HepG2 (cell line): ENCODE measurements around the gene DOC2A. TPM values are rescaled to one million over a fixed set of nuclear protein-coding genes. Genes with fewer than 3 reads are reported as not detected.

Experiments
- CREB3 ChIP-seq: sonication (generic); formaldehyde crosslinking; IDR thresholded peaks from 2 replicates; pipeline ENCODE4 v1.5.0; 2020; ENCODE audit warnings: missing genetic modification reagents
- FOXA3 ChIP-seq: IDR thresholded peaks from 2 replicates; pipeline ENCODE4 v1.6.1; 2016; ENCODE audit warnings: missing genetic modification reagents, missing compliant biosample characterization
- GABPA ChIP-seq, 2 experiments: IDR thresholded peaks; 2 replicates each; pipeline ENCODE4 v1.6.1; 2011 to 2016; ENCODE audit warnings: low read depth in 2 of 2, low read length in 1 of 2, missing biosample characterization in 1 of 2, missing genetic modification characterization in 1 of 2
- MED1 ChIP-seq: sonication (generic); formaldehyde crosslinking; IDR thresholded peaks from 2 replicates; pipeline ENCODE4 v1.4.0; 2020; ENCODE audit warnings: missing genetic modification reagents
- PLSCR1 ChIP-seq: sonication (generic); formaldehyde crosslinking; IDR thresholded peaks from 2 replicates; pipeline ENCODE4 v1.5.0; 2020; ENCODE audit warnings: missing genetic modification reagents, mild to moderate bottlenecking, borderline replicate concordance
- POLR2A ChIP-seq, 2 experiments: IDR thresholded peaks; 2 replicates each; pipeline ENCODE4 v1.6.1; 2011; ENCODE audit warnings: low read depth in 2 of 2, low read length in 2 of 2, mild to moderate bottlenecking in 1 of 2, moderate library complexity in 1 of 2; ENCODE audit not compliant: insufficient read depth in 1 of 2
- SKI ChIP-seq: fragments of 450-650 bp; IDR thresholded peaks from one replicate; pipeline ENCODE4 v1.6.1; 2018; ENCODE audit warnings: mild to moderate bottlenecking; ENCODE audit not compliant: partially characterized antibody
- SMARCC2 ChIP-seq: fragments of 450-650 bp; IDR thresholded peaks from 2 replicates; pipeline ENCODE4 v1.6.1; 2017; ENCODE audit warnings: antibody characterized with exemption, mild to moderate bottlenecking
- ZFAT ChIP-seq: sonication (generic); formaldehyde crosslinking; conservative IDR thresholded peaks from 2 replicates; pipeline ENCODE4 v1.8.1; 2023; ENCODE audit warnings: missing genetic modification reagents, inconsistent platforms
- ZKSCAN5 ChIP-seq: sonication (generic); formaldehyde crosslinking; IDR thresholded peaks from 2 replicates; pipeline ENCODE4 v1.5.1; 2020; ENCODE audit warnings: mild to moderate bottlenecking, missing genetic modification reagents
- ZNF251 ChIP-seq: sonication (generic); formaldehyde crosslinking; IDR thresholded peaks from 2 replicates; pipeline ENCODE4 v1.9.0; 2021; ENCODE audit warnings: mild to moderate bottlenecking, missing genetic modification reagents
- ZNF260 ChIP-seq: sonication (generic); formaldehyde crosslinking; IDR thresholded peaks from 2 replicates; pipeline ENCODE4 v1.4.0; 2020; ENCODE audit warnings: missing genetic modification reagents, low read depth, mild to moderate bottlenecking, borderline replicate concordance
- ZNF350 ChIP-seq: sonication (generic); formaldehyde crosslinking; IDR thresholded peaks from 2 replicates; pipeline ENCODE4 v1.4.0; 2020; ENCODE audit warnings: mild to moderate bottlenecking, low read depth, missing genetic modification reagents, borderline replicate concordance
- ZNF543 ChIP-seq: sonication (generic); formaldehyde crosslinking; IDR thresholded peaks from 2 replicates; pipeline ENCODE4 v1.4.0; 2020; ENCODE audit warnings: mild to moderate bottlenecking, missing genetic modification reagents
- ZNF788 ChIP-seq: sonication (generic); formaldehyde crosslinking; IDR thresholded peaks from 2 replicates; pipeline ENCODE4 v1.5.0; 2020; ENCODE audit warnings: mild to moderate bottlenecking, missing genetic modification reagents, borderline replicate concordance
- ZNF792 ChIP-seq: IDR thresholded peaks from 2 replicates; pipeline ENCODE4 v1.6.1; 2016
- polyA plus RNA-seq, 8 experiments: library from polyadenylated mRNA; depleted of rRNA in 3 of 8; stranded (reverse) in 7 of 8; unstranded in 1 of 8; fragments of >200 nt; fragmentation: Illumina TruSeq in 4 of 8; extraction: Trizol in 4 of 8; gene quantifications; 2 replicates each; pipeline versions ENCODE4 v1.2.1 to v1.2.3, GENCODE V29; 2011 to 2016; ENCODE audit warnings: low read depth in 4 of 8, missing spikeins in 1 of 8, mixed read lengths in 1 of 8; ENCODE audit not compliant: insufficient read depth in 1 of 8
- total RNA-seq, 5 experiments: library from RNA; depleted of rRNA; stranded (reverse); fragments of >200 nt; fragmentation: Illumina TruSeq; extraction: Trizol; gene quantifications; 2 replicates each; pipeline ENCODE4 v1.2.3, GENCODE V29; 2016; ENCODE audit warnings: low read depth in 1 of 5
- TF ChIP-seq, protein P1 (sequence below): IDR thresholded peaks from 2 replicates; pipeline ENCODE4 v1.4.0; 2020; ENCODE audit warnings: mild to moderate bottlenecking, missing genetic modification reagents
- TF ChIP-seq, protein P2 (sequence below): sonication (generic); formaldehyde crosslinking; IDR thresholded peaks from 2 replicates; pipeline ENCODE4 v1.4.0; 2020; ENCODE audit warnings: mild to moderate bottlenecking, missing genetic modification reagents
- TF ChIP-seq, protein P3 (sequence below): sonication (generic); formaldehyde crosslinking; IDR thresholded peaks from 2 replicates; pipeline ENCODE4 v1.5.0; 2020; ENCODE audit warnings: missing genetic modification reagents

The DOC2A gene
- total and polyA plus RNA-seq, 2 of the 13 experiments (the other 11 are each of a cell fraction or from before 2014, with no cell fraction given): 0.15 to 0.55 TPM

- TF ChIP-seq CREB3 (CRISPR knock-in tag): no peak
- TF ChIP-seq ZNF350: peak; percentile 95
- TF ChIP-seq MED1 (CRISPR knock-in tag): peak; percentile 79
- TF ChIP-seq ZNF788 (CRISPR knock-in tag): peak; percentile 91; the same call in 1 of the 2 replicates
- no peak for TF ChIP-seq SMARCC2
- TF ChIP-seq, protein P1, sequence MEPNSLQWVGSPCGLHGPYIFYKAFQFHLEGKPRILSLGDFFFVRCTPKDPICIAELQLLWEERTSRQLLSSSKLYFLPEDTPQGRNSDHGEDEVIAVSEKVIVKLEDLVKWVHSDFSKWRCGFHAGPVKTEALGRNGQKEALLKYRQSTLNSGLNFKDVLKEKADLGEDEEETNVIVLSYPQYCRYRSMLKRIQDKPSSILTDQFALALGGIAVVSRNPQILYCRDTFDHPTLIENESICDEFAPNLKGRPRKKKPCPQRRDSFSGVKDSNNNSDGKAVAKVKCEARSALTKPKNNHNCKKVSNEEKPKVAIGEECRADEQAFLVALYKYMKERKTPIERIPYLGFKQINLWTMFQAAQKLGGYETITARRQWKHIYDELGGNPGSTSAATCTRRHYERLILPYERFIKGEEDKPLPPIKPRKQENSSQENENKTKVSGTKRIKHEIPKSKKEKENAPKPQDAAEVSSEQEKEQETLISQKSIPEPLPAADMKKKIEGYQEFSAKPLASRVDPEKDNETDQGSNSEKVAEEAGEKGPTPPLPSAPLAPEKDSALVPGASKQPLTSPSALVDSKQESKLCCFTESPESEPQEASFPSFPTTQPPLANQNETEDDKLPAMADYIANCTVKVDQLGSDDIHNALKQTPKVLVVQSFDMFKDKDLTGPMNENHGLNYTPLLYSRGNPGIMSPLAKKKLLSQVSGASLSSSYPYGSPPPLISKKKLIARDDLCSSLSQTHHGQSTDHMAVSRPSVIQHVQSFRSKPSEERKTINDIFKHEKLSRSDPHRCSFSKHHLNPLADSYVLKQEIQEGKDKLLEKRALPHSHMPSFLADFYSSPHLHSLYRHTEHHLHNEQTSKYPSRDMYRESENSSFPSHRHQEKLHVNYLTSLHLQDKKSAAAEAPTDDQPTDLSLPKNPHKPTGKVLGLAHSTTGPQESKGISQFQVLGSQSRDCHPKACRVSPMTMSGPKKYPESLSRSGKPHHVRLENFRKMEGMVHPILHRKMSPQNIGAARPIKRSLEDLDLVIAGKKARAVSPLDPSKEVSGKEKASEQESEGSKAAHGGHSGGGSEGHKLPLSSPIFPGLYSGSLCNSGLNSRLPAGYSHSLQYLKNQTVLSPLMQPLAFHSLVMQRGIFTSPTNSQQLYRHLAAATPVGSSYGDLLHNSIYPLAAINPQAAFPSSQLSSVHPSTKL (CRISPR knock-in tag): peak; percentile 43
- peak; percentile 40; the same call in 1 of the 2 replicates for TF ChIP-seq ZNF543 (CRISPR knock-in tag)
- TF ChIP-seq GABPA (IDR thresholded peaks at IDR 0.05; ENCODE audit: low read depth, low read length): peak; percentile 76
- TF ChIP-seq GABPA (CRISPR knock-in tag; IDR thresholded peaks at IDR 0.05; ENCODE audit: low read depth): peak; percentile 93
- TF ChIP-seq ZNF792 (CRISPR knock-in tag): peak; percentile 80; the same call in 1 of the 2 replicates
- TF ChIP-seq ZNF260 (CRISPR knock-in tag): no peak
- peak; percentile 86 for TF ChIP-seq FOXA3 (CRISPR knock-in tag)
- TF ChIP-seq PLSCR1 (CRISPR knock-in tag): peak; percentile 93
- peak; percentile 52 for TF ChIP-seq SKI
- no peak for TF ChIP-seq ZFAT (CRISPR knock-in tag)
- peak; percentile 79 to 82 for TF ChIP-seq POLR2A (IDR thresholded peaks at IDR 0.05; ENCODE audit: insufficient read depth in 1 of 2, low read depth in 2 of 2, low read length in 2 of 2)
- TF ChIP-seq ZNF251: no peak
- peak; percentile 67; the same call in 1 of the 2 replicates for TF ChIP-seq ZKSCAN5 (CRISPR knock-in tag)
- TF ChIP-seq, protein P2, sequence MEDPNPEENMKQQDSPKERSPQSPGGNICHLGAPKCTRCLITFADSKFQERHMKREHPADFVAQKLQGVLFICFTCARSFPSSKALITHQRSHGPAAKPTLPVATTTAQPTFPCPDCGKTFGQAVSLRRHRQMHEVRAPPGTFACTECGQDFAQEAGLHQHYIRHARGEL: peak; percentile 93
- TF ChIP-seq, protein P3, sequence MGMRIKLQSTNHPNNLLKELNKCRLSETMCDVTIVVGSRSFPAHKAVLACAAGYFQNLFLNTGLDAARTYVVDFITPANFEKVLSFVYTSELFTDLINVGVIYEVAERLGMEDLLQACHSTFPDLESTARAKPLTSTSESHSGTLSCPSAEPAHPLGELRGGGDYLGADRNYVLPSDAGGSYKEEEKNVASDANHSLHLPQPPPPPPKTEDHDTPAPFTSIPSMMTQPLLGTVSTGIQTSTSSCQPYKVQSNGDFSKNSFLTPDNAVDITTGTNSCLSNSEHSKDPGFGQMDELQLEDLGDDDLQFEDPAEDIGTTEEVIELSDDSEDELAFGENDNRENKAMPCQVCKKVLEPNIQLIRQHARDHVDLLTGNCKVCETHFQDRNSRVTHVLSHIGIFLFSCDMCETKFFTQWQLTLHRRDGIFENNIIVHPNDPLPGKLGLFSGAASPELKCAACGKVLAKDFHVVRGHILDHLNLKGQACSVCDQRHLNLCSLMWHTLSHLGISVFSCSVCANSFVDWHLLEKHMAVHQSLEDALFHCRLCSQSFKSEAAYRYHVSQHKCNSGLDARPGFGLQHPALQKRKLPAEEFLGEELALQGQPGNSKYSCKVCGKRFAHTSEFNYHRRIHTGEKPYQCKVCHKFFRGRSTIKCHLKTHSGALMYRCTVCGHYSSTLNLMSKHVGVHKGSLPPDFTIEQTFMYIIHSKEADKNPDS: peak; percentile 88; the same call in 1 of the 2 replicates
These were observed 14.7 kb downstream of the DOC2A start, which contains the start of gene INO80E (continued) for GRCh38 chr16:29995911-29996765.
